GM12872 (cell line): Measurements from ENCODE around the gene TNFAIP8L3.

ENCODE experiments used
- TF ChIP-seq, protein P1 (sequence below): IDR thresholded peaks from 3 replicates; pipeline ENCODE4 v1.5.1; 2011; ENCODE audit warnings: low read depth, mild to moderate bottlenecking, low read length, moderate library complexity; ENCODE audit not compliant: insufficient read depth

TNFAIP8L3 gene

GRCh38 chr15:51094606-51095569 lies at the start of gene TNFAIP8L3:
TNFAIP8L3 (minus strand) TSS chr15:51094906; CDS start chr15:51094595, 311 bp downstream.
- TF ChIP-seq, protein P1, sequence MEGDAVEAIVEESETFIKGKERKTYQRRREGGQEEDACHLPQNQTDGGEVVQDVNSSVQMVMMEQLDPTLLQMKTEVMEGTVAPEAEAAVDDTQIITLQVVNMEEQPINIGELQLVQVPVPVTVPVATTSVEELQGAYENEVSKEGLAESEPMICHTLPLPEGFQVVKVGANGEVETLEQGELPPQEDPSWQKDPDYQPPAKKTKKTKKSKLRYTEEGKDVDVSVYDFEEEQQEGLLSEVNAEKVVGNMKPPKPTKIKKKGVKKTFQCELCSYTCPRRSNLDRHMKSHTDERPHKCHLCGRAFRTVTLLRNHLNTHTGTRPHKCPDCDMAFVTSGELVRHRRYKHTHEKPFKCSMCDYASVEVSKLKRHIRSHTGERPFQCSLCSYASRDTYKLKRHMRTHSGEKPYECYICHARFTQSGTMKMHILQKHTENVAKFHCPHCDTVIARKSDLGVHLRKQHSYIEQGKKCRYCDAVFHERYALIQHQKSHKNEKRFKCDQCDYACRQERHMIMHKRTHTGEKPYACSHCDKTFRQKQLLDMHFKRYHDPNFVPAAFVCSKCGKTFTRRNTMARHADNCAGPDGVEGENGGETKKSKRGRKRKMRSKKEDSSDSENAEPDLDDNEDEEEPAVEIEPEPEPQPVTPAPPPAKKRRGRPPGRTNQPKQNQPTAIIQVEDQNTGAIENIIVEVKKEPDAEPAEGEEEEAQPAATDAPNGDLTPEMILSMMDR = no peak

GRCh38 chr15:51144021-51144532 lies 49.4 kb upstream of the TNFAIP8L3 start:
- TF ChIP-seq, protein P1 = no peak

- TF ChIP-seq, protein P1 = no peak
Measured at GRCh38 chr15:51139091-51139490, 44.4 kb upstream of the TNFAIP8L3 start.

DNA sequence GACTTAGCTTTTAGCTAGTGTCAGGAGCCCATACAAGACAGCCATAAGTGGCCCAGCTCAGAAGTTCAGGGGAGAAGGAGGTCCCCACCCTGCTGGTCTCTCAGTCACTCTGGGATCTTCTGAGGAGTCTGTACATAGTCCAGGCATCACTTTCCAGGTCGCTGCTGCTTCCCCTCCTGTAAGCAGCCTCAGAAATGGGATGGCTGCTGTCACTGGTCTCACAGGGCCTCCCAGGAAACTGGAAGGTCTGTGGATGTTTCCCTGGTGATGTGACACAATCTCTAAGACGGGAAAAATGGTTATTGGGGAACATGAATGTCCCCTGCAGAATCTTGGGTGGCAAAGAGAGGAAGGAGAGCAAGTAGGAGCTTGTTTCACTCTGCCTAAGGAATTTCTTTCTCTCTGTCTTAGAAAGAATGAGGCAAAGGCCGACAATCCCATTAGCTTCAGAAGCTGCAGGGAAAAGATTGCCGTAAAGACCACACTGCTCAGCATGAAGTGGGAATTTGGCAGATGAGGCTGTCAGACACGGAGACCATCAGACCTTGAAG lies 43.2 kb upstream of the TNFAIP8L3 start:
- TF ChIP-seq, protein P1 = no peak

GRCh38 chr15:51137024-51137423 lies 42.3 kb upstream of the TNFAIP8L3 start:
- TF ChIP-seq, protein P1 = no peak

- TF ChIP-seq, protein P1 = no peak
Measured at GRCh38 chr15:51135276-51135675, 40.6 kb upstream of the TNFAIP8L3 start.

DNA sequence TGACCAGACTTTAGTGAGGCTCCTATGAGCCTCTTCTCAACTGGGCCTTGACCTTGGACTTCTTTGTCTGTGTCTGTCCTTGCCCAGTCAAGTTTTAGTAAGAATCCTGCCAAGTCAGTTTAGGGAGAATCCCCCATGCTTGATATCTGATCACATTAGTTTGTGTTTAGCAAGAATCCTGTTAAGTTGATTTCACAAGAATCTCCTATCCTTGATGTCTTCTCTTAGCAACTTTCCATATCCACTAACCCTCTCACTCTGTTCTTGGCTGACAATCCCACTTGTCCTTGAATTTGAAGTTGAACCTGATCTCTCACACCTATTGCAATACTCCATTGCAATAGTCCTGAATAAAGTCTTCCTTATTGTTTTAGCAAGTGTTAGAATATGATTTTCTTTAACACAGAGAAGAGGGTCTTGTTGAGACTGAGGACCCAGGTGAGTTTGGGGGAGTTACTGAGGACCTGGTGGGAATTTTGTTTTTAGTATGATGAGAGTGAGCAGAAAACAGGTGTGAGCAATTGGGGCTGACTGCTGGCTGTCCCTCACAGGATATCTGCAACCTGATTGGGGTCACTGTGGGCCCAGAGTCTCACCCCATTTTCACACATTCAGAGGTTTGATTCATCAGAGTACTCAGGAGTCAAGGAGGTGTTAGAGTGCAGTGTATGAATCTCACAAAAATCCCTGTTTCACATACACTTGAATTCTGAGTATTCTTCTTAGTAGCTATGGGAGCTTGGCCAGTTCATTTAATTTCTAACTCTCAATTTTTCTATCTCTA lies 39.9 kb upstream of the TNFAIP8L3 start:
- TF ChIP-seq, protein P1 = no peak
